ENCODE data around the gene MME.

DNA sequence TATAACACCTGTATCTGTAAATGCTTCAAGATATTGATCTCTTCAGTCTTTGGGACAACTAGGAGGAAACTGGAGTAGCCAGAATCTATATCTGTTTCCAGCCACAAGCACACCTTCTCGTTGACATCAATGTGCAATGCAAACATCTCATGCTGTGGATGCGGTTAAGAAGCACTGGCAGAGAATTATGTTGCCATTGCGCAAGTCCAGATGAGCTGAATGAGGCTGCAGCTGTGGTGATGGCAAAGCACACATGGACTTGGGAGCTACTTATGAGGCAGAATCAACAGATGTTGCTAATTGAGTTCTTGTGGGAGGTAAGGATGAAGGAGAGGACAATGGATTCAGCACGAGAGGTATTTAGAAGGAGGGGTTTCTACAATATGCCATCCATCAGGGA, 122.5 kb downstream of the MME start:
- TF ChIP-seq, protein P1, sequence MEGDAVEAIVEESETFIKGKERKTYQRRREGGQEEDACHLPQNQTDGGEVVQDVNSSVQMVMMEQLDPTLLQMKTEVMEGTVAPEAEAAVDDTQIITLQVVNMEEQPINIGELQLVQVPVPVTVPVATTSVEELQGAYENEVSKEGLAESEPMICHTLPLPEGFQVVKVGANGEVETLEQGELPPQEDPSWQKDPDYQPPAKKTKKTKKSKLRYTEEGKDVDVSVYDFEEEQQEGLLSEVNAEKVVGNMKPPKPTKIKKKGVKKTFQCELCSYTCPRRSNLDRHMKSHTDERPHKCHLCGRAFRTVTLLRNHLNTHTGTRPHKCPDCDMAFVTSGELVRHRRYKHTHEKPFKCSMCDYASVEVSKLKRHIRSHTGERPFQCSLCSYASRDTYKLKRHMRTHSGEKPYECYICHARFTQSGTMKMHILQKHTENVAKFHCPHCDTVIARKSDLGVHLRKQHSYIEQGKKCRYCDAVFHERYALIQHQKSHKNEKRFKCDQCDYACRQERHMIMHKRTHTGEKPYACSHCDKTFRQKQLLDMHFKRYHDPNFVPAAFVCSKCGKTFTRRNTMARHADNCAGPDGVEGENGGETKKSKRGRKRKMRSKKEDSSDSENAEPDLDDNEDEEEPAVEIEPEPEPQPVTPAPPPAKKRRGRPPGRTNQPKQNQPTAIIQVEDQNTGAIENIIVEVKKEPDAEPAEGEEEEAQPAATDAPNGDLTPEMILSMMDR (IDR thresholded peaks at IDR 0.05) = no peak
- TF ChIP-seq POLR2A (IDR thresholded peaks at IDR 0.05) = no peak

Data from uterus (tissue), 2 donors.